ENCODE results near the gene C10orf95. TPM values are rescaled to one million over a fixed set of nuclear protein-coding genes. Genes with fewer than 3 reads are reported as not detected.

Gene C10orf95
- total and polyA plus RNA-seq, 2 of the 13 experiments (the other 11 are each of a cell fraction or from before 2014, with no cell fraction given) = 0.05 to 0.07 TPM

DNA sequence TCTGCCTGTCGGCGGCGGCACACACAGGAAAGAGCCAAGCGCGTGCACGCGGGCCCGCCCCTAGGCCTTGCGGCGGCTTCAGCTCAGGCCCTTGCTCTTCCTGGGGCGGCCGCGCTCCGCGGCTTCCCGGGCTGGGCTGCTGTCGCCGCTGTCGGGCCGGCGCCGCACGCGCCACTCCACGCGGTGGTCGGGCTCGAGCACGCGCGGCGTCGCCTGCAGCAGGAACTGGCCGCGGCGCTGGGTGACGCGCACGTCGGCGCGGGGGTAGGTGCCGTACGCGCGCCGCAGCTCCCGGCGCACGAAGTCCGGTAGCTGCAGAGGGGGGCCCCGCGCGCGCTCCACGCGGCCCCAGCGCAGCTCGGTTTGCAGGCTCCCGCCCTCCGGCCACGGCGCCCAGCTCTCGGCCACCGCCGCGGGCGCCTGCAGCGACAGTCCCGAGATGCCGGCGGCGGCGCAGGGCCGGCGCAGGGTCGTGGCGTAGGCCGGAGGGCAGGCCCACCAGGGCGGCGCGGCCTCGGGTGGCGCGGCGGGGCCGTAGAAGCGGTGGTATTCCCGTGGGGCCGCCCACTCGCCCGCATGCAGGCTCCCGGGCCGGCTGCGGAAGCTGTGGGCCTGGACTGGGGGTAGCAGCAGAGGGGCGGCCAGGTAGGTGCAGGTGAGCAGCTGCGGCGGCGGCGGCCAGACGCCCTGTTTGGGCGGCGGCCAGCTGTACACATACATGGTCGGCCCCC, 804 bp downstream of the C10orf95 start (continued):
- TF ChIP-seq, protein P1, sequence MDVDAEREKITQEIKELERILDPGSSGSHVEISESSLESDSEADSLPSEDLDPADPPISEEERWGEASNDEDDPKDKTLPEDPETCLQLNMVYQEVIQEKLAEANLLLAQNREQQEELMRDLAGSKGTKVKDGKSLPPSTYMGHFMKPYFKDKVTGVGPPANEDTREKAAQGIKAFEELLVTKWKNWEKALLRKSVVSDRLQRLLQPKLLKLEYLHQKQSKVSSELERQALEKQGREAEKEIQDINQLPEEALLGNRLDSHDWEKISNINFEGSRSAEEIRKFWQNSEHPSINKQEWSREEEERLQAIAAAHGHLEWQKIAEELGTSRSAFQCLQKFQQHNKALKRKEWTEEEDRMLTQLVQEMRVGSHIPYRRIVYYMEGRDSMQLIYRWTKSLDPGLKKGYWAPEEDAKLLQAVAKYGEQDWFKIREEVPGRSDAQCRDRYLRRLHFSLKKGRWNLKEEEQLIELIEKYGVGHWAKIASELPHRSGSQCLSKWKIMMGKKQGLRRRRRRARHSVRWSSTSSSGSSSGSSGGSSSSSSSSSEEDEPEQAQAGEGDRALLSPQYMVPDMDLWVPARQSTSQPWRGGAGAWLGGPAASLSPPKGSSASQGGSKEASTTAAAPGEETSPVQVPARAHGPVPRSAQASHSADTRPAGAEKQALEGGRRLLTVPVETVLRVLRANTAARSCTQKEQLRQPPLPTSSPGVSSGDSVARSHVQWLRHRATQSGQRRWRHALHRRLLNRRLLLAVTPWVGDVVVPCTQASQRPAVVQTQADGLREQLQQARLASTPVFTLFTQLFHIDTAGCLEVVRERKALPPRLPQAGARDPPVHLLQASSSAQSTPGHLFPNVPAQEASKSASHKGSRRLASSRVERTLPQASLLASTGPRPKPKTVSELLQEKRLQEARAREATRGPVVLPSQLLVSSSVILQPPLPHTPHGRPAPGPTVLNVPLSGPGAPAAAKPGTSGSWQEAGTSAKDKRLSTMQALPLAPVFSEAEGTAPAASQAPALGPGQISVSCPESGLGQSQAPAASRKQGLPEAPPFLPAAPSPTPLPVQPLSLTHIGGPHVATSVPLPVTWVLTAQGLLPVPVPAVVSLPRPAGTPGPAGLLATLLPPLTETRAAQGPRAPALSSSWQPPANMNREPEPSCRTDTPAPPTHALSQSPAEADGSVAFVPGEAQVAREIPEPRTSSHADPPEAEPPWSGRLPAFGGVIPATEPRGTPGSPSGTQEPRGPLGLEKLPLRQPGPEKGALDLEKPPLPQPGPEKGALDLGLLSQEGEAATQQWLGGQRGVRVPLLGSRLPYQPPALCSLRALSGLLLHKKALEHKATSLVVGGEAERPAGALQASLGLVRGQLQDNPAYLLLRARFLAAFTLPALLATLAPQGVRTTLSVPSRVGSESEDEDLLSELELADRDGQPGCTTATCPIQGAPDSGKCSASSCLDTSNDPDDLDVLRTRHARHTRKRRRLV (CRISPR knock-in tag; IDR thresholded peaks at IDR 0.05) = no peak
- TF ChIP-seq ZBED4 (CRISPR knock-in tag; IDR thresholded peaks at IDR 0.05; ENCODE audit: borderline replicate concordance) (peak; percentile 56), HIC2 (CRISPR knock-in tag; IDR thresholded peaks at IDR 0.05; ENCODE audit: low read depth) (no peak), NR1H2 (CRISPR knock-in tag; IDR thresholded peaks at IDR 0.05; ENCODE audit: borderline replicate concordance, low read depth) (no peak), KDM1A (CRISPR knock-in tag; IDR thresholded peaks at IDR 0.05) (no peak), ZNF709 (CRISPR knock-in tag; IDR thresholded peaks at IDR 0.05) (peak; percentile 77), ZBTB43 (CRISPR knock-in tag; conservative IDR thresholded peaks at IDR 0.05) (peak; percentile 76; the same call in 1 of the 2 replicates), TFAP4 (IDR thresholded peaks at IDR 0.05; ENCODE audit: borderline replicate concordance, low read depth) (0 out of 2 replicates have a peak, but pooled peaks have one; percentile 28), ZNF430 (CRISPR knock-in tag; IDR thresholded peaks at IDR 0.05) (peak; percentile 19; the same call in 1 of the 2 replicates), ATF7 (IDR thresholded peaks at IDR 0.05) (no peak), ATF7 (CRISPR knock-in tag; IDR thresholded peaks at IDR 0.05) (no peak)
- TF ChIP-seq, protein P2, sequence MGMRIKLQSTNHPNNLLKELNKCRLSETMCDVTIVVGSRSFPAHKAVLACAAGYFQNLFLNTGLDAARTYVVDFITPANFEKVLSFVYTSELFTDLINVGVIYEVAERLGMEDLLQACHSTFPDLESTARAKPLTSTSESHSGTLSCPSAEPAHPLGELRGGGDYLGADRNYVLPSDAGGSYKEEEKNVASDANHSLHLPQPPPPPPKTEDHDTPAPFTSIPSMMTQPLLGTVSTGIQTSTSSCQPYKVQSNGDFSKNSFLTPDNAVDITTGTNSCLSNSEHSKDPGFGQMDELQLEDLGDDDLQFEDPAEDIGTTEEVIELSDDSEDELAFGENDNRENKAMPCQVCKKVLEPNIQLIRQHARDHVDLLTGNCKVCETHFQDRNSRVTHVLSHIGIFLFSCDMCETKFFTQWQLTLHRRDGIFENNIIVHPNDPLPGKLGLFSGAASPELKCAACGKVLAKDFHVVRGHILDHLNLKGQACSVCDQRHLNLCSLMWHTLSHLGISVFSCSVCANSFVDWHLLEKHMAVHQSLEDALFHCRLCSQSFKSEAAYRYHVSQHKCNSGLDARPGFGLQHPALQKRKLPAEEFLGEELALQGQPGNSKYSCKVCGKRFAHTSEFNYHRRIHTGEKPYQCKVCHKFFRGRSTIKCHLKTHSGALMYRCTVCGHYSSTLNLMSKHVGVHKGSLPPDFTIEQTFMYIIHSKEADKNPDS (CRISPR knock-in tag; IDR thresholded peaks at IDR 0.05) = no peak; the same call in 1 of the 2 replicates
